ENCODE measurements around the gene TMPRSS6.

DNA sequence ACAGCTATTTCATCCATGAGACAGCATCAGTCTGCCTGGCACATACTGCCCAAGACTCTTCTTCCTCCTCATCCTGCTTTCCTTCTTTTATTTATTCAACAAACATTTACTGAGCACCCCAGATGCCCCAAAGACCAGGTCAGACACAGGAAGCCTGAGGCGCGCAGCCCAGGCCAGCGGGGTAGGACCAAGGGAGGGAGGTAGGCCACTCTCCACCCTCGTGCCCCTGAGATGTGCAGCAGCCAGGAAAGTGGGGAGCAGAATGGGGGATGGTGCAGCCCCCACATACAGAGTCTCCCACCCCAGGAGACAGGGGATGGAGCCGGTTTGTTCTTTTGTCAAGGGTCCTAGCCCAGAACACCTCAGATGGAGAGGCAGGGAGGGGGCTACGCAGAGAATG, 44.4 kb upstream of the TMPRSS6 start:
- TF ChIP-seq, protein P1, sequence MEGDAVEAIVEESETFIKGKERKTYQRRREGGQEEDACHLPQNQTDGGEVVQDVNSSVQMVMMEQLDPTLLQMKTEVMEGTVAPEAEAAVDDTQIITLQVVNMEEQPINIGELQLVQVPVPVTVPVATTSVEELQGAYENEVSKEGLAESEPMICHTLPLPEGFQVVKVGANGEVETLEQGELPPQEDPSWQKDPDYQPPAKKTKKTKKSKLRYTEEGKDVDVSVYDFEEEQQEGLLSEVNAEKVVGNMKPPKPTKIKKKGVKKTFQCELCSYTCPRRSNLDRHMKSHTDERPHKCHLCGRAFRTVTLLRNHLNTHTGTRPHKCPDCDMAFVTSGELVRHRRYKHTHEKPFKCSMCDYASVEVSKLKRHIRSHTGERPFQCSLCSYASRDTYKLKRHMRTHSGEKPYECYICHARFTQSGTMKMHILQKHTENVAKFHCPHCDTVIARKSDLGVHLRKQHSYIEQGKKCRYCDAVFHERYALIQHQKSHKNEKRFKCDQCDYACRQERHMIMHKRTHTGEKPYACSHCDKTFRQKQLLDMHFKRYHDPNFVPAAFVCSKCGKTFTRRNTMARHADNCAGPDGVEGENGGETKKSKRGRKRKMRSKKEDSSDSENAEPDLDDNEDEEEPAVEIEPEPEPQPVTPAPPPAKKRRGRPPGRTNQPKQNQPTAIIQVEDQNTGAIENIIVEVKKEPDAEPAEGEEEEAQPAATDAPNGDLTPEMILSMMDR (conservative IDR thresholded peaks at IDR 0.05): no peak
- TF ChIP-seq EZH2 (IDR thresholded peaks at IDR 0.05; ENCODE audit: low read depth): no peak
